ENCODE data around the gene CHRNA7. TPM values are rescaled to one million over a fixed set of nuclear protein-coding genes. Genes with fewer than 3 reads are reported as not detected.

CHRNA7 gene
- total and polyA plus RNA-seq, 2 of the 8 experiments (the other 6 are each of a cell fraction or from before 2014, with no cell fraction given): 7.5 to 11.0 TPM

DNA sequence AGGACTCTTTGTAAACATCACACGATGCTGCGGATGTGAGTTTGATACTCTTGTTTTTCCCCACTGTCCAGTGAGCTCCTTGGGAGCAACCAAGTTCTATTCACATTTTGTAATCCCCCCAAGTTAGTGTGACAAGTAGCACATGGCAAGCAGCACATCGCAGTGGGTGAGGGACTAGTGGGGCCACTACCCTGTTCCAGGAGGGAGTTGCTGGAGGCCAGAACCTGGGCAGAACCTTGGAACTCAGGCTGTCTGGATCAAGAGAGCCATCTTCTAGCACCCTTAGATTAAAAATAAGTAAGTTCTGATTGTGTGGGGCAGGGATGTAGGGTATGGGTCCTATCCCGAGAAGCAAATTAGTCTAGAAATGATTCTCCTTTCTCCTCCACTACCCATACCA, 91.7 kb downstream of the CHRNA7 start:
- Histone ChIP-seq H2AFZ (ENCODE audit: low read length) (no peak overlapping the region), H3K14ac (ENCODE audit: insufficient read length) (no peak overlapping the region), H3K9ac (replicated peaks in 1 of 4; ENCODE audit: extremely low read depth in 1 of 4, low read depth in 3 of 4, low read length in 3 of 4) (no peak overlapping the region), H3K4ac (replicated peaks; ENCODE audit: insufficient read length, low read depth, low read length) (no peak overlapping the region), H3K56ac (replicated peaks; ENCODE audit: insufficient read length, low read depth, low read length) (no peak overlapping the region), H2BK120ac (replicated peaks; ENCODE audit: low read depth, low read length) (no peak overlapping the region), H2BK15ac (ENCODE audit: low read length) (no peak overlapping the region), H4K5ac (ENCODE audit: insufficient read length, low read depth, low read length) (no peak overlapping the region), H3K27me3 (replicated peaks in 1 of 4; ENCODE audit: control insufficient read depth in 3 of 4, extremely low read depth in 1 of 4, insufficient read depth in 3 of 4, low read length in 3 of 4) (no peaks in the 10 kb centered on the region), H3K79me2 (ENCODE audit: control insufficient read depth in 1 of 2, insufficient read depth in 2 of 2, low read length in 2 of 2) (no peaks in the 10 kb centered on the region), H3K9me3 (ENCODE audit: insufficient read depth in 2 of 2, low read depth in 1 of 2, low read length in 1 of 2) (no peaks in the 10 kb centered on the region), H4K91ac (replicated peaks; ENCODE audit: insufficient read length, low read length) (no peak overlapping the region), H2BK12ac (ENCODE audit: low read depth, low read length) (no peak overlapping the region), H3K18ac (ENCODE audit: extremely low read depth, low read length) (no peak overlapping the region), H3K4me2 (ENCODE audit: insufficient read depth in 1 of 2, low read depth in 2 of 2, low read length in 2 of 2) (no peak overlapping the region), H3K36me3 (ENCODE audit: control insufficient read depth in 2 of 4, insufficient read depth in 4 of 4, low read length in 3 of 4) (no peaks in the 10 kb centered on the region), H3K23ac (ENCODE audit: insufficient read length) (no peak overlapping the region), H3K23me2 (ENCODE audit: low read depth, low read length) (no peaks in the 10 kb centered on the region), H4K20me1 (replicated peaks in 1 of 2; ENCODE audit: control insufficient read depth in 1 of 2, insufficient read depth in 2 of 2, low read length in 2 of 2) (no peaks in the 10 kb centered on the region), H4K8ac (ENCODE audit: extremely low read depth, insufficient read depth, low read length) (no peak overlapping the region), H3K79me1 (ENCODE audit: low read depth, low read length) (no peaks in the 10 kb centered on the region), H3K4me3 (ENCODE audit: extremely low read depth in 1 of 4, insufficient read depth in 2 of 4, low read depth in 3 of 4, low read length in 4 of 4) (no peak overlapping the region), H3K27ac (ENCODE audit: low read depth, low read length) (no peak overlapping the region), H2BK5ac (ENCODE audit: low read depth, low read length) (no peak overlapping the region), H3K4me1 (replicated peaks in 1 of 4; ENCODE audit: control insufficient read depth in 3 of 4, insufficient read depth in 4 of 4, low read length in 3 of 4) (peaks cover 0 to 7% (median 0%) of the 10 kb centered on the region in 4 experiments; a peak in 1 of 7 replicates), H2AK5ac (ENCODE audit: low read depth, low read length) (no peak overlapping the region), H2BK20ac (ENCODE audit: low read length) (no peak overlapping the region)
- CTCF ChIA-PET (ENCODE audit: partially characterized antibody): interaction anchor here (1.0 to 1.6 kb wide), 2 partner anchors 10 to 144 kb away, joined by 3 read pairs; no protein-coding TSS in a partner anchor
- DNase-seq (ENCODE audit: low read depth in 1 of 2, low spot score in 2 of 2) (no peak), FAIRE-seq (no peak)
- WGBS, 2 experiments (ENCODE audit: extremely low coverage in 1 of 2, insufficient coverage in 1 of 2, insufficient read length in 1 of 2, insufficient replicate concordance in 2 of 2, low coverage in 1 of 2, low lambda C conversion rate in 2 of 2, missing lambda C conversion rate in 1 of 2): 98% methylated on average over 4 of the region's 4 CpGs; no CpG with 5 or more reads in 1 of the 2 experiments
- POLR2A ChIA-PET (ENCODE audit: partially characterized antibody): no interaction called here
- no peak for TF ChIP-seq ASH2L (IDR thresholded peaks at IDR 0.05; ENCODE audit: low read length)
- no peak for TF ChIP-seq SP1 (IDR thresholded peaks at IDR 0.05; ENCODE audit: low read depth, low read length)
- TF ChIP-seq BRCA1 (IDR thresholded peaks at IDR 0.05; ENCODE audit: low read depth, low read length): no peak
- TF ChIP-seq SP4 (IDR thresholded peaks at IDR 0.05; ENCODE audit: low read length): no peak
- no peak for TF ChIP-seq KDM5A (IDR thresholded peaks at IDR 0.05; ENCODE audit: low read length)
- no peak for TF ChIP-seq CREB1 (IDR thresholded peaks at IDR 0.05)
- TF ChIP-seq, protein P1, sequence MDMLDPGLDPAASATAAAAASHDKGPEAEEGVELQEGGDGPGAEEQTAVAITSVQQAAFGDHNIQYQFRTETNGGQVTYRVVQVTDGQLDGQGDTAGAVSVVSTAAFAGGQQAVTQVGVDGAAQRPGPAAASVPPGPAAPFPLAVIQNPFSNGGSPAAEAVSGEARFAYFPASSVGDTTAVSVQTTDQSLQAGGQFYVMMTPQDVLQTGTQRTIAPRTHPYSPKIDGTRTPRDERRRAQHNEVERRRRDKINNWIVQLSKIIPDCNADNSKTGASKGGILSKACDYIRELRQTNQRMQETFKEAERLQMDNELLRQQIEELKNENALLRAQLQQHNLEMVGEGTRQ (IDR thresholded peaks at IDR 0.05; ENCODE audit: low read length): no peak
- no peak for TF ChIP-seq POU5F1 (IDR thresholded peaks at IDR 0.05; ENCODE audit: low read depth, low read length)
- TF ChIP-seq ZNF274 (IDR thresholded peaks at IDR 0.05; ENCODE audit: borderline replicate concordance, extremely low read depth, low read length): no peak
- no peak for TF ChIP-seq TAF1 (IDR thresholded peaks at IDR 0.05; ENCODE audit: low read depth, low read length)
- TF ChIP-seq EGR1 (IDR thresholded peaks at IDR 0.05; ENCODE audit: borderline replicate concordance, low read depth, low read length): no peak
- TF ChIP-seq SUZ12 (IDR thresholded peaks at IDR 0.05; ENCODE audit: low read length): no peak
- no peak for TF ChIP-seq EZH2 (IDR thresholded peaks at IDR 0.05; ENCODE audit: low read depth, low read length, severe bottlenecking)
- TF ChIP-seq POLR2AphosphoS5 (IDR thresholded peaks at IDR 0.05; ENCODE audit: low read depth, low read length): no peak
- no peak for TF ChIP-seq JUND (IDR thresholded peaks at IDR 0.05; ENCODE audit: low read length)
- no peak for TF ChIP-seq MAFK (IDR thresholded peaks at IDR 0.05; ENCODE audit: low read depth, low read length)

Measured in H1 (cell line).